ENCODE measurements around the gene TNC.

DNA sequence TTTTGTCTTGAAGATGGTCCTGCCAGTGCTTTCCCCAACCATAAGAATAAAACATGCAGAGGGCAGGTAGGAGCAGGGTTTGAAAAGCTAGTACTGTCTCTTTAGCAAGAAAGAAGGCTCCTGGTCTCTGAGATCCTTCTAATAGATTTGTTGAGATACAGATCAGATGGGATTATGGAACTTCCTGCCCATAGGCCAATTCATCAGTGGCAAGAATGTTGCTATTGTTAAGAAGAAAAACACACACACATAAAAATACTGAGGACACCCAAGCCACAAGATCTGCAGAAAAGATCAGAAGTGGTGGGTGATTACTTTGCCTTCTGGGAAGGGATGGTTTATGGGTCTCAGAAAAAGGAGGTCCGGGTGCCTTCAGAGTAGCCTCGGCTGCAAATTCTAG lies 59.8 kb downstream of the TNC start:
- TF ChIP-seq POLR2A (IDR thresholded peaks at IDR 0.05) = no peak
- TF ChIP-seq EP300 (IDR thresholded peaks at IDR 0.05) = no peak
- TF ChIP-seq, protein P1, sequence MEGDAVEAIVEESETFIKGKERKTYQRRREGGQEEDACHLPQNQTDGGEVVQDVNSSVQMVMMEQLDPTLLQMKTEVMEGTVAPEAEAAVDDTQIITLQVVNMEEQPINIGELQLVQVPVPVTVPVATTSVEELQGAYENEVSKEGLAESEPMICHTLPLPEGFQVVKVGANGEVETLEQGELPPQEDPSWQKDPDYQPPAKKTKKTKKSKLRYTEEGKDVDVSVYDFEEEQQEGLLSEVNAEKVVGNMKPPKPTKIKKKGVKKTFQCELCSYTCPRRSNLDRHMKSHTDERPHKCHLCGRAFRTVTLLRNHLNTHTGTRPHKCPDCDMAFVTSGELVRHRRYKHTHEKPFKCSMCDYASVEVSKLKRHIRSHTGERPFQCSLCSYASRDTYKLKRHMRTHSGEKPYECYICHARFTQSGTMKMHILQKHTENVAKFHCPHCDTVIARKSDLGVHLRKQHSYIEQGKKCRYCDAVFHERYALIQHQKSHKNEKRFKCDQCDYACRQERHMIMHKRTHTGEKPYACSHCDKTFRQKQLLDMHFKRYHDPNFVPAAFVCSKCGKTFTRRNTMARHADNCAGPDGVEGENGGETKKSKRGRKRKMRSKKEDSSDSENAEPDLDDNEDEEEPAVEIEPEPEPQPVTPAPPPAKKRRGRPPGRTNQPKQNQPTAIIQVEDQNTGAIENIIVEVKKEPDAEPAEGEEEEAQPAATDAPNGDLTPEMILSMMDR (IDR thresholded peaks at IDR 0.05) = no peak
